PC-9 (cell line): ENCODE results near the gene RPTOR. TPM values are rescaled to one million over a fixed set of nuclear protein-coding genes. Genes with fewer than 3 reads are reported as not detected.
A peak's percentile ranks its signal among the peaks of the same experiment; 100 is the strongest.
"Not testable (repeated sequence)": the region's sequence is repeated elsewhere in the genome, so short reads cannot be mapped to it uniquely, and the experiment has no call there.

ENCODE experiments used
- BruUV-seq: library from RNA; stranded (reverse); fragments of 400-500 nt; replicated peaks from 2 replicates; lab custom pipeline; 2021; lab: Mats Ljungman, UMichigan
- CTCF ChIA-PET: fragments of 300-600 bp; sonication (Branson Sonifier 250); formaldehyde crosslinking; loops from one replicate; lab custom pipeline; 2022; ENCODE audit warnings: antibody characterized with exemption; lab: Charles Lee
- POLR2A ChIA-PET: fragments of 300-600 bp; sonication (Branson Sonifier 250); formaldehyde crosslinking; loops from one replicate; lab custom pipeline; 2022; ENCODE audit warnings: antibody characterized with exemption; ENCODE audit not compliant: unreplicated experiment; lab: Charles Lee
- DNase-seq, 2 experiments: peaks; one replicate each; pipeline versions ENCODE4 v3.0.0 to v3.0.0-alpha.2; 2015 to 2022; ENCODE audit warnings: mixed read lengths in 1 of 2
- H2AFZ ChIP-seq: fragments of 200-600 bp; sonication (generic); 2 replicates; pipeline ENCODE4 v1.8.1; 2017; ENCODE audit warnings: antibody characterized with exemption
- H3F3A ChIP-seq: fragments of 200-600 bp; sonication (generic); 2 replicates; pipeline ENCODE4 v1.8.1; 2017; ENCODE audit warnings: antibody characterized with exemption, mild to moderate bottlenecking, low read depth; ENCODE audit not compliant: insufficient read depth
- H3K27ac ChIP-seq: fragments of 200-600 bp; sonication (generic); 2 replicates; pipeline ENCODE4 v1.6.1; 2016; ENCODE audit warnings: mixed run types
- H3K27me3 ChIP-seq: fragments of 200-600 bp; sonication (generic); 2 replicates; pipeline ENCODE4 v1.6.1; 2016; ENCODE audit warnings: low read depth, mixed run types; ENCODE audit not compliant: insufficient read depth
- H3K36me3 ChIP-seq: fragments of 200-600 bp; sonication (generic); 2 replicates; pipeline ENCODE4 v1.6.1; 2016; ENCODE audit warnings: low read depth, mixed run types
- H3K4me1 ChIP-seq: fragments of 200-600 bp; sonication (generic); replicated peaks from 2 replicates; pipeline ENCODE4 v1.6.1; 2016; ENCODE audit warnings: mixed run types; ENCODE audit not compliant: insufficient read depth
- H3K4me2 ChIP-seq: fragments of 200-600 bp; sonication (generic); 2 replicates; pipeline ENCODE4 v1.6.1; 2017; ENCODE audit warnings: mixed run types
- H3K4me3 ChIP-seq: fragments of 200-600 bp; sonication (generic); 2 replicates; pipeline ENCODE4 v1.6.1; 2016; ENCODE audit warnings: mixed run types
- H3K79me2 ChIP-seq: fragments of 200-600 bp; sonication (generic); 2 replicates; pipeline ENCODE4 v1.6.1; 2017; ENCODE audit warnings: low read depth, mixed run types
- H3K9me2 ChIP-seq: fragments of 200-600 bp; sonication (generic); 2 replicates; pipeline ENCODE4 v1.8.1; 2017; ENCODE audit warnings: mild to moderate bottlenecking; ENCODE audit not compliant: insufficient read depth
- H3K9me3 ChIP-seq: fragments of 200-600 bp; sonication (generic); 2 replicates; pipeline ENCODE4 v1.8.1; 2016; ENCODE audit warnings: low read depth; ENCODE audit not compliant: insufficient read depth
- H4K20me1 ChIP-seq: fragments of 200-600 bp; sonication (generic); 2 replicates; pipeline ENCODE4 v1.8.1; 2017; ENCODE audit not compliant: insufficient read depth
- CTCF ChIP-seq: fragments of 200-600 bp; sonication (generic); conservative IDR thresholded peaks from 2 replicates; pipeline ENCODE4 v1.6.1; 2017; ENCODE audit warnings: mixed run types, antibody characterized with exemption, mild to moderate bottlenecking, moderate library complexity
- EZH2 ChIP-seq: fragments of 200-600 bp; sonication (generic); IDR thresholded peaks from 2 replicates; pipeline ENCODE4 v1.8.0; 2017; ENCODE audit warnings: antibody characterized with exemption, low read depth
- intact Hi-C: fragments of 100-400 bp; cut with micrococcal nuclease; formaldehyde crosslinking; loops from one replicate; pipeline ENCODE4 v1.10.0; 2022; ENCODE audit not compliant: unreplicated experiment
- total RNA-seq: library from RNA; stranded (reverse); gene quantifications from 2 replicates; pipeline ENCODE4 v1.2.3, GENCODE V29; 2021

Gene RPTOR
- total RNA-seq, 1 experiment from 2014 or later, result 50.8 TPM

GRCh38 chr17:80625627-80626026 lies 81.0 kb downstream of the RPTOR start:
- Histone ChIP-seq H2AFZ (no peak overlapping the region), H3K9me2 (no peaks in the 10 kb centered on the region), H4K20me1 (no peaks in the 10 kb centered on the region), H3F3A (peaks cover 3% of the 10 kb centered on the region; the same call in 1 of the 2 replicates), H3K27ac (no peak overlapping the region), H3K27me3 (no peaks in the 10 kb centered on the region), H3K36me3 (no peaks in the 10 kb centered on the region), H3K4me3 (no peak overlapping the region), H3K9me3 (no peaks in the 10 kb centered on the region), H3K4me1 (peaks cover 4% of the 10 kb centered on the region), H3K4me2 (no peak overlapping the region), H3K79me2 (peaks cover 27% of the 10 kb centered on the region)
- TF ChIP-seq CTCF (no peak), EZH2 (no peak)
- DNase-seq, result peak; percentile 43 to 89
- POLR2A ChIA-PET, result interaction anchor here (0.6 kb wide), 1 partner anchor 171 kb away, joined by 10 read pairs; no protein-coding TSS in a partner anchor
- BruUV-seq, result no TSS peak
- CTCF ChIA-PET, result no interaction called here
- intact Hi-C loops, result loop anchor here (10.0 kb wide), 1 partner anchor 139 kb away; no protein-coding TSS in a partner anchor

GRCh38 chr17:80628881-80629280 lies 84.2 kb downstream of the RPTOR start:
- H3K4me2 ChIP-seq, H3K27ac ChIP-seq, BruUV-seq, H3K4me1 ChIP-seq, CTCF ChIA-PET, H3K27me3 ChIP-seq, H3F3A ChIP-seq, H3K9me3 ChIP-seq, H3K36me3 ChIP-seq, H2AFZ ChIP-seq, H3K79me2 ChIP-seq, DNase-seq, H3K9me2 ChIP-seq, H3K4me3 ChIP-seq, H4K20me1 ChIP-seq: not testable (repeated sequence)
- intact Hi-C loops, result loop anchor here (10.0 kb wide), 1 partner anchor 136 kb away; no protein-coding TSS in a partner anchor
- POLR2A ChIA-PET, result interaction anchor here (0.7 kb wide), 1 partner anchor 37 kb away, joined by 3 read pairs; no protein-coding TSS in a partner anchor

GRCh38 chr17:80629298-80630028 lies 84.8 kb downstream of the RPTOR start:
- Histone ChIP-seq H3K27me3 (no peaks in the 10 kb centered on the region), H3K36me3 (no peaks in the 10 kb centered on the region), H3K4me1 (no peaks in the 10 kb centered on the region), H3K27ac (no peak overlapping the region), H3K4me2 (no peak overlapping the region), H3K4me3 (no peak overlapping the region), H4K20me1 (no peaks in the 10 kb centered on the region), H3K9me2 (no peaks in the 10 kb centered on the region), H3F3A (no peaks in the 10 kb centered on the region; the same call in 1 of the 2 replicates), H2AFZ (no peak overlapping the region), H3K9me3 (no peaks in the 10 kb centered on the region), H3K79me2 (0 out of 2 replicates have a peak, but pooled peaks cover 3% of the 10 kb centered on the region)
- intact Hi-C loops, result loop anchor here (10.0 kb wide), 1 partner anchor 135 kb away; no protein-coding TSS in a partner anchor
- POLR2A ChIA-PET, result interaction anchor here (0.7 kb wide), 1 partner anchor 37 kb away, joined by 3 read pairs; no protein-coding TSS in a partner anchor
- CTCF ChIA-PET, result no interaction called here
- no peak for TF ChIP-seq CTCF
- no peak for TF ChIP-seq EZH2
- BruUV-seq, result no TSS peak
- no peak for DNase-seq
